GM21576 (cell line): ENCODE data around the gene ANXA2.
A peak's percentile ranks its signal among the peaks of the same experiment; 100 is the strongest.
"Not testable (repeated sequence)": the region's sequence is repeated elsewhere in the genome, so short reads cannot be mapped to it uniquely, and the experiment has no call there.

ENCODE experiments used
- ATAC-seq: cut with Tn5 transposase; IDR thresholded peaks from one replicate; pipeline ENCODE4 v1.9.1; 2021; ENCODE audit warnings: mild to moderate bottlenecking, moderate library complexity; ENCODE audit not compliant: unreplicated experiment

Gene ANXA2

GRCh38 chr15:60397772-60398445 is at the start of gene ANXA2:
TSS of gene ANXA2 (minus strand) at chr15:60397986. CDS start at chr15:60386075, 11,911 bp downstream.
- peak; percentile 66 for ATAC-seq

GRCh38 chr15:60444289-60444912 is 46.6 kb upstream of the ANXA2 start:
- no peak for ATAC-seq

DNA sequence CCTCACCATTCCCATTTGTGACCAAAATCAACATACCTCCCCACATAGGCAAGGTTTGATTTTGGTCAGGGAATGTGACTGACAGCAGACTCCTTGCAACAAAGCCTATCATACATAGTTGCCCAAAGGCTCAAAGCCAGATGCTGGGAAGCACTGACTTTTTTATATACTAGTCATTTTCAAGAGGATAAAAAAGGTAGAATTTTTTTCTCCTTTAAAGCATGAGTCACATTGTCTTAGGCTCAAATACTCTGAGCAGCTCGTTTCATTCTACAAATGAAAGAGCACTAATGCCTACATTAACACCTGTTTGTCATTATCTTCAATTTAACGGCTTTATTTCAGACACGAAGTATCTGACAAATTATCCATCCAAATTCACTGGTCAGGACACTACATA is 45.0 kb upstream of the ANXA2 start:
- no peak for ATAC-seq

DNA sequence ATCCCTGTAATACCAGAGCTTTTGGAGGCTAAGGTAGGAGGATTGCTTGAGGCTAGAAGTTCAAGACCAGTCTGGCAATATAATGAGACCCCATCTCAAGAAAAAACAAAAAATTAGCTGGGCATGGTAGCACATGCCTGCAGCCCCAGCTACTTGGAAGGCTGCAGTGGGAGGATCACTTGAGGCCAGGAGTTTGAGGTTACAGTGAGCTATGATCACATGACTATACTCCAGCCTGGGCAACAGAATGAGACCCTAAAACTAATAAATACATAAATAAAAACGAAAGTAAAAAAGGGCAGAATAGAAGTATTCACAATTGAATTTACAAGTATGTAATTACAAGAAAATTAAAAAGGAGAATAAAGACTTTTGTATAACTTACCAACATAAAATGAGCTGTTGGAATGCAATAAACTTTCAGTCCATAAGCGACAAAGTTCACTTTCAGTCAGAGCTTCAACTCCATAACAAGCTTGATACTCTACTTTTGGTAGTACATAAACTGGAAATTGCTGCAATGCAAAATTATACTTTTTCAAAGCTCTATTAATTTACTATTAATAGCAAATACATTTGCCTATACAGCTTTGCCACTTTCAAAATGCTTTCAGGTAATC is 44.4 kb upstream of the ANXA2 start:
- ATAC-seq = no peak

GRCh38 chr15:60441331-60441730 is 43.5 kb upstream of the ANXA2 start:
- no peak for ATAC-seq

DNA sequence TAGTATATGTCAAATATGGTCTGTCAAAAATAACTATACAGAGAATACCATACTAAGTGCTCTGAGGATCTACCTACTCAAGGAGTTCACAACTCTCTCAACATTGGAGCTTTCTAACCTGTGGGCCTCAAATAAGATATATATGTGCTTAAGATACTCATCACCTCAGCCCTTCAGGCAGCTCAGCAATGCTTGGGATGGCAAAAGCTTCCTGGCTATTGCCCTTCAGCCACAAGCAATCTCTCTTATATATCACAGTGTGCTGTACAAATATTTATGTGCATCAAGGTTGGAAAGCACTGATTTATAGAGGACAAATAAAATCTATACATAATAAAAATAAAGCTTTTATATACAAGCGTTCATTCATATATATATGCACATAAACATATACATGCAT is 40.9 kb upstream of the ANXA2 start:
- no peak for ATAC-seq

DNA sequence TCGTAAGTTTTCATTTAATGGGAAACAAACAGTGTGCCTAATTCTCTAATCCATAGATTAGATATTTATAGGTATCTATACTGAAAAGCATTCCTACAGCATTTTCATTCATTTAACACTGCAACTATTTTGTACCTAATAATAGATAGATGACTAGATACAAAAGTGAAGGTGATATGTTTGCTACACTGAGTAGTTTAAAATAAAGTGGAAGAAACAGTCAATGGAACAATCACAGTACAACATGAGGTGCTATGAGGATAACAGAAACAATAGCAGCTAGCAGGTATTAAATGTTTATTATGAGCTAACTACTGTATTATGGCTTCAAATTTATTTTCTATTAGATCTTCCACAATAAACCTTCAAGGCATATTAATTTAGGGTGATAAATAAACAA is 31.1 kb upstream of the ANXA2 start:
- ATAC-seq = no peak

DNA sequence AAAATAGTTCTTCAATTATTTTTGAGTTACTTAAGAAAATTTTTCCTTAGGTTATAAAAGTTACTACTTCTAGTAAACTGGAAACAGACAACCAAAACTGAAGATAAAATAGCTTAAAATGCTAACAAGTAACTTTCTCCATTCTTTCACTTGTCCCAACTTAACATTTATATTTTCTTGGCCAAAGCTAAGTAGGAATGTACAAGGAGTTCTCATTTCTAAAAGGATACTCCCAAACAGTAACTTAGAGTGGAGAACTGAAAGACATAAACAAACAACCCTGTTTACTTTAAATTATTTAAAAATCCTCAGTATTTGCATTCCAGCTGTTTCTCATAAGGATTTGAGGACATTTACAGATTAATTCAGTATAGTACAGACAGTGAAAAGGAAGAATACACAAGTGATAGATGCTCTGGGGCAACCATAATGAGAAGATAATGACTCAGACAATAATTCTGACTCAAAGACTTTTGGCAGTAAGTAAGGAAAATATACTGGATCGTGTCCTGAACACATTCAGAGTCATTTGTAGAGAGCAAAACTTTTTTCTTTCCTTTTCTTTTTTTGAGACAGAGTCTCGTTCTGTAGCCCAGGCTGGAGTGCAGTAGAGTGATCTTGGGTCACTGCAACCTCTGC is 29.2 kb upstream of the ANXA2 start:
- no peak for ATAC-seq

DNA sequence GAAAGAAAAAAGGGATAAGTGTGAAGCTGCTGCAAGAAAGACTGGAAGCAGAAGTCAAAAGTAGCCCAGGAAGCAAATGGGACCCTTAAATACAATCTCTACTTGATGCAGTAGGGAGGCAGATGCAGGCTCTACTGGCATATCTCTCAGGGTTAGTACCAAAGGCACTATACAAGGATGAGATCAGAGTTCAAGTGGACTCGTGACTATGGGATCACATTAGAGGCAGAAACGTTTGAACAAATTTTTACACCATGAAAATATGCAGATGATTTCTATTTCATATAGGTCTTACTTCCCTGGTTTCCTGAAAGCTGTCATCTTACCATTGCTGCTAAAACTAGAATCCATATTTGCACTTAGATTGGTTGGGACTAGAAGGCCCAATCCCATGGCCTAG is 27.7 kb upstream of the ANXA2 start:
- ATAC-seq = no peak

DNA sequence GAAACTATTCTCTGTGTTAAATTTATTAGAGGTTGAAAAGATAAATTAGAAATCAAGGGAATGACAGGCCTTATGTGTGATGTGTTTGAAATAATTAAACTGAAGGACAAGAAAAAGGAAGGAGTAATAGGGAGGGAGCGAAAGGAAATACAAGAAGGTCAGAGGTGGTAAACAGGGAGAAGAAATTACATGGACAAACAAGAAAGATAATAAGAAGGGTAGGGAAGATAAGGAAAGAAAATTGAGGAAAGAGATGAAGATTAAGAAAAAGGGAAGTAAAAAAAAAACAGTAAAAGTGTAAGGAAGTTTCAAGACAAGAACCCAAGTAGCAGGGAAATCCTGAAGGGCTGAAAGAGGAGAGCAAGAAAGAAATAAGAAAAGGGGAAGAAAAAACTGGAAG is 26.2 kb upstream of the ANXA2 start:
- ATAC-seq = no peak

- ATAC-seq = no peak
Measured at GRCh38 chr15:60423537-60423936, 25.8 kb upstream of the ANXA2 start.

DNA sequence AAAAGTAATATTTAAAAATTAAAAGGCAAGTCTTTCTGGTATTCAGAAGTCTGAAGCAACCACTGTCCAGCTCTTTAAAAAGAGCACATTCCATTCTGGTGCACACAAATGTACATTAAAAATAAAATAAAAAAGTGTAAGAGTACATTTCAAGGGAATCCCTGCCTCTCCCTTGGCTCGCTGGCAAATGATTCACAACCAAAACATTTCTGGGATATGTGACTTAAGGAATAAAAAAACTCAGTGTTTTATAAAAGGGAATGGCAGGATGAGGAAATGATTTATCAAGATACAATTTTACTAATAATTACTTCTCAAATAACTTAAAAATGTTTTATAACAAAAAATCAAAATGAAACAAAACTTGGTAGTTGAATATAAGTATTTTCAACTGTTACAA is 23.8 kb upstream of the ANXA2 start:
- no peak for ATAC-seq

DNA sequence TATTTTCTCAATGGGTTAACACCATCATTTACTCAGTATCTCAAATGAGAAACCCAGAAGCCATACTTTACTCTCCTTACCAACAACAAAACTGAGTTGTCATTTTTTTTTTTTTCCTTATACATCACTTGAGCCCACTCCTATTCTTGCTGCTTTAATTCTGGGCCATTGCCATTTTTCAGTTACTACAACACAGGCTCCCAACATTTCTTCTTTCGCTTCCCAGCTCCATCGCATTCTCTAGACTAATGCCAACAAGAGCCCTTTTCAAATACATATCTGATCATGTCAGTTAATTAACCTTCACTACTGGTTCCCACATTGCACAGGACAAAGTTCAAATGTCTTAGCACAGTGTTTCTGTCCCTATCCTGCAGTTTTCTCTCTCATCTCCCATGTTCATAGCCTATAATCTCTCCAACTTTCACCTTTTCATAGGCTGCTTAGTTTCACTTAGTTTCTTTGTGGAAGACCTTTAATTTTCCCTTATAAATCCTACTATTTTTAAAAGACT is 22.5 kb upstream of the ANXA2 start:
- ATAC-seq = no peak

- ATAC-seq = no peak
Measured at GRCh38 chr15:60419753-60420152, 22.0 kb upstream of the ANXA2 start.

DNA sequence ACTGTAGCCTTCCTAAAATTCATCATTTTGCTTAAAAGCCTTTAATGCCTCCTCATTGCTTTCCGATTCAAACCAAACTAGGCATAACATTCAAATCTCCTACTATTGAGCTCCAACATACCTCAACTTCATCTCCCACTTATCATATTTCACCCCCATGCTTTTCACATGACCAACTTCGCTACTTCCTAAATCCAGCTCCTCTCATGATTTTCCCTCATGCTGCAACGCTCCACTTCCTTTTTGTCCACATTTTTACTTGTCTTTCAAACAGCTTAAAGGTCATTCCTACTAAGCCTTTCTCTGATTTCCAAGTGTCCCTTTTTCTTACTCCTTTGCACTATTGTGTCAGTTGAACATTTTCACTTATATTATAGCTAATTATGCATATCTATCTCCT is 20.3 kb upstream of the ANXA2 start:
- no peak for ATAC-seq

- no peak for ATAC-seq
Measured at GRCh38 chr15:60417112-60417511, 19.3 kb upstream of the ANXA2 start.

DNA sequence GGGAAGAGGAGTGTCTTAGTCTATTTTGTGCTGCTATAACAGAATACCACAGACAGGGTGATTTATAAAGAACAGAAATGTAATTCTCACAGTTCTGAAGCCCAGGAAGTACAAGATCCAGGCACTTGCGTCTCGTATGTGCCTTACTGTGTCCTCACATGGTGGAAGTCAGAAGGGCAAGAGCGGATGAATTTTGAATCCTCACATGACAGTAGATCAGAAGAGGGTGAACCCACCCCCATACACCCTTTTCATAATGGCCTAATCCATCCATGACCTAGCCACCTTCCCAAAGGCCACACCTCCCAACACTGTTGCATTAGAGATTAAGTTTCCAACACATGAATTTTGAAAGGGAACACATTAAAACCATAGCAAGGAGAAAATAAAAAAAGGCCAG is 18.7 kb upstream of the ANXA2 start:
- ATAC-seq = no peak

DNA sequence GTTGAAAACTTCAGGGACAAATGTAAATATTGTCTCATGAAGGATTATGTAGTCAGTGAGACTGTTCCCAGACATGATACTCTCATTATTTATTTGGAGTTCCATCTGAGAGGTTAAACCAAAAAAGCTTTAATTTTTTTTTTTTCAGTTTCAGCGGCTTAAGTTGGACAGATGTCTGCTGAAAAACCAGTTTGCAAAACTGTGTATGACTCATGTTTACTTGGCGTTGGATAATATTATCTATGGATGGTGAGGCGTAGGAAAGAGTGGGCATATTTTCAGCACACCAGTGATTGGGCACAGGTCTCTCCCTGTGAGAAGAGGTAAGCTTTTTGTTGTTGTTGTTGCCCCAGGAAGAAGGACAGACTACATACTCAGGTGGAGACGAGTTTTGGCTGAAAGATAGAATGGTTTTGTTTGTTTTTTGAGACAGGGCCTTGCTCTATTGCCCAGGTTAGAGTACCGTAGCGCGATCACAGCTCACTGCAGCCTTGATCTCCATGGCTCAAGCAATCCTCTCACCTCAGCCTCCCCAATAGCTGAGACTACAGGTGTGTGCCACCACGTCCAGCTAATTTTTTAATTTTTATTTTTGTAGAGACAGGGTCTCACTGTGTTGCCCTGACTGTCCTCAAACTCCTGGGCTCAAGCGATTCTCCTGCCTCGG is 16.4 kb upstream of the ANXA2 start:
- ATAC-seq = no peak

DNA sequence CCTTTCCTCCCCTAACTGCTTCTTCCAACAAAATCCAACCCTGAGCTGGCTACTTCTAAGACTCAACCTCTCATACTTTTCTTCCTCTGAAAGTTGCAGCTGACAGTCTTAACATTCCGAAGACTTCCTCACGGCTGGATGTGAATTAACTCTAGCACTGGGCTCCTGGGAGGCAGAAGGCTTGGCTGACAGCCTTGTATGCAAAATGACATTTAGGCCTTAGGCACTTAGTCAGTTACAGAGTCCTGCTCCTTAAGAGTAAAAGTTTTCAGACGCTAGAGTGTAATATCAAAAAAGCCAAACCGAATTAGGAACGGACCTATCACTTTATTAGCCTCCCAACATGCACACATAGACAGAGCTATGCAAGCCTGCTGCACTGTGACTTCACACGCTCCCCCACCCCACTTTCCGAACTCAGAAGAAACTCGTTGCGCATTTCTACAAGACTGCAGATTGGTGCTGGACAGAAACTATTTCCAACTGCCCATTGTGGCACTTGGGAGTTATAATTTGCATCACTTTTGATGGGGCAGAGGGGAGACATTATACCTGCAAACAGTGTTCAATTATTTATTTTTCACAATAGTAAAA is 15.5 kb upstream of the ANXA2 start:
- ATAC-seq = no peak

GRCh38 chr15:60412807-60413206 is 15.0 kb upstream of the ANXA2 start:
- ATAC-seq = not testable (repeated sequence)
